NCI-H2171 (cell line): ENCODE measurements around the gene LPO.

Experiments
- DNase-seq: peaks from one replicate; lab custom pipeline; 2025; lab: John Stamatoyannopoulos, UW

Gene LPO

GRCh38 chr17:58262149-58262548, 23.8 kb downstream of the LPO start:
- no peak for DNase-seq

- peak; percentile 11 for DNase-seq
Measured at GRCh38 chr17:58263773-58264172, 25.4 kb downstream of the LPO start.

GRCh38 chr17:58264407-58265103, 26.2 kb downstream of the LPO start:
- no peak for DNase-seq

- DNase-seq, result no peak
Measured at GRCh38 chr17:58265271-58265670, 26.9 kb downstream of the LPO start.

GRCh38 chr17:58265902-58266875, 27.8 kb downstream of the LPO start:
- no peak for DNase-seq

- no peak for DNase-seq
Measured at GRCh38 chr17:58267347-58268324, 29.3 kb downstream of the LPO start.

- DNase-seq, result no peak
Measured at GRCh38 chr17:58268326-58268725, 29.9 kb downstream of the LPO start.

GRCh38 chr17:58268774-58269556, 30.6 kb downstream of the LPO start:
- no peak for DNase-seq

GRCh38 chr17:58269557-58270291, 31.3 kb downstream of the LPO start:
- DNase-seq, result no peak

GRCh38 chr17:58270476-58271215, 32.3 kb downstream of the LPO start:
- no peak for DNase-seq

GRCh38 chr17:58271216-58271931, 33.0 kb downstream of the LPO start:
- no peak for DNase-seq

- DNase-seq, result no peak
Measured at GRCh38 chr17:58272367-58273280, 34.2 kb downstream of the LPO start.

- DNase-seq, result no peak
Measured at GRCh38 chr17:58273453-58274104, 35.2 kb downstream of the LPO start.

GRCh38 chr17:58275417-58275816, 37.0 kb downstream of the LPO start:
- DNase-seq, result no peak

- no peak for DNase-seq
Measured at GRCh38 chr17:58276423-58276822, 38.0 kb downstream of the LPO start.

- DNase-seq, result peak; percentile 13
Measured at GRCh38 chr17:58277107-58277801, 38.9 kb downstream of the LPO start.
